Stomach (tissue), 4 donors: ENCODE data around the gene RAD23A.

Experiments
- EP300 ChIP-seq: sonication (generic); formaldehyde crosslinking; IDR thresholded peaks from one replicate; pipeline ENCODE4 v1.6.1; 2017; ENCODE audit warnings: antibody characterized with exemption
- POLR2A ChIP-seq, 4 donors: fragments of 450-650 bp; IDR thresholded peaks; one replicate each; pipeline ENCODE4 v1.6.1; 2016; ENCODE audit warnings: antibody characterized with exemption in 4 of 4, control low read depth in 2 of 4, mild to moderate bottlenecking in 1 of 4, moderate library complexity in 1 of 4
- POLR2AphosphoS5 ChIP-seq, 3 donors: sonication (generic); formaldehyde crosslinking; IDR thresholded peaks; one replicate each; pipeline ENCODE4 v1.6.1; 2016; ENCODE audit warnings: antibody characterized with exemption in 3 of 3
- TF ChIP-seq, protein P1 (sequence below), 7 experiments: fragments of 450-650 bp in 4 of 7; fragments of 200-600 bp in 3 of 7; sonication (generic) in 3 of 7; IDR thresholded peaks; one replicate each; pipeline ENCODE4 v1.5.1; 2016 to 2019; ENCODE audit warnings: antibody characterized with exemption in 7 of 7, control low read depth in 2 of 7, mild to moderate bottlenecking in 1 of 7

DNA sequence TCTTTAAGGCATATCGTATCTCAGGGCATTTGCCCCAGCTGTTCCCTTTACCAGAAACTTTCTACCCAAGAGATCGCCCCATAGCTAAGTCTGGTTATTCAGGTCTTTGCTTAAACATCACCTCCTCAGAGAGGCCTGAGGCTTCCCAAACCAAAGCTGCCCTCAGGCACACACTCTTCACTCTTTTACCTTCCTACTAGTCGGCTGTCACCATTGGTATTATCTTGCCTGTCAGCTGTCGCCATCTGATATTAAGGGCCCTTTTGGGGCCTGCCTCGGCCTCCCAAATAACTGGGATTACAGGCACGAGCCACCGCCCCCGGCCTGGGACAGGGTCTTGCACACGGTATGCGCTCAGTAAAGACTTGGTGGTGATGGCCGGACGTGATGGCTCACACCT lies 10.3 kb downstream of the RAD23A start:
- TF ChIP-seq, protein P1, sequence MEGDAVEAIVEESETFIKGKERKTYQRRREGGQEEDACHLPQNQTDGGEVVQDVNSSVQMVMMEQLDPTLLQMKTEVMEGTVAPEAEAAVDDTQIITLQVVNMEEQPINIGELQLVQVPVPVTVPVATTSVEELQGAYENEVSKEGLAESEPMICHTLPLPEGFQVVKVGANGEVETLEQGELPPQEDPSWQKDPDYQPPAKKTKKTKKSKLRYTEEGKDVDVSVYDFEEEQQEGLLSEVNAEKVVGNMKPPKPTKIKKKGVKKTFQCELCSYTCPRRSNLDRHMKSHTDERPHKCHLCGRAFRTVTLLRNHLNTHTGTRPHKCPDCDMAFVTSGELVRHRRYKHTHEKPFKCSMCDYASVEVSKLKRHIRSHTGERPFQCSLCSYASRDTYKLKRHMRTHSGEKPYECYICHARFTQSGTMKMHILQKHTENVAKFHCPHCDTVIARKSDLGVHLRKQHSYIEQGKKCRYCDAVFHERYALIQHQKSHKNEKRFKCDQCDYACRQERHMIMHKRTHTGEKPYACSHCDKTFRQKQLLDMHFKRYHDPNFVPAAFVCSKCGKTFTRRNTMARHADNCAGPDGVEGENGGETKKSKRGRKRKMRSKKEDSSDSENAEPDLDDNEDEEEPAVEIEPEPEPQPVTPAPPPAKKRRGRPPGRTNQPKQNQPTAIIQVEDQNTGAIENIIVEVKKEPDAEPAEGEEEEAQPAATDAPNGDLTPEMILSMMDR (IDR thresholded peaks at IDR 0.05): no peak
- TF ChIP-seq POLR2A (IDR thresholded peaks at IDR 0.05) (no peak), POLR2AphosphoS5 (IDR thresholded peaks at IDR 0.05) (no peak), EP300 (no peak)
